Tibial nerve (tissue), 3 donors: Measurements from ENCODE around the gene MLPH.

ENCODE experiments used
- POLR2A ChIP-seq, 2 donors: fragments of 450-650 bp; IDR thresholded peaks; one replicate each; pipeline ENCODE4 v1.6.1; 2017; ENCODE audit warnings: antibody characterized with exemption in 2 of 2, mild to moderate bottlenecking in 2 of 2, moderate library complexity in 2 of 2
- TF ChIP-seq, protein P1 (sequence below), 5 experiments: fragments of 200-600 bp in 3 of 5; fragments of 450-650 bp in 2 of 5; sonication (generic) in 3 of 5; IDR thresholded peaks; one replicate each; pipeline ENCODE4 v1.5.1; 2016 to 2019; ENCODE audit warnings: antibody characterized with exemption in 5 of 5, mild to moderate bottlenecking in 3 of 5, moderate library complexity in 2 of 5

DNA sequence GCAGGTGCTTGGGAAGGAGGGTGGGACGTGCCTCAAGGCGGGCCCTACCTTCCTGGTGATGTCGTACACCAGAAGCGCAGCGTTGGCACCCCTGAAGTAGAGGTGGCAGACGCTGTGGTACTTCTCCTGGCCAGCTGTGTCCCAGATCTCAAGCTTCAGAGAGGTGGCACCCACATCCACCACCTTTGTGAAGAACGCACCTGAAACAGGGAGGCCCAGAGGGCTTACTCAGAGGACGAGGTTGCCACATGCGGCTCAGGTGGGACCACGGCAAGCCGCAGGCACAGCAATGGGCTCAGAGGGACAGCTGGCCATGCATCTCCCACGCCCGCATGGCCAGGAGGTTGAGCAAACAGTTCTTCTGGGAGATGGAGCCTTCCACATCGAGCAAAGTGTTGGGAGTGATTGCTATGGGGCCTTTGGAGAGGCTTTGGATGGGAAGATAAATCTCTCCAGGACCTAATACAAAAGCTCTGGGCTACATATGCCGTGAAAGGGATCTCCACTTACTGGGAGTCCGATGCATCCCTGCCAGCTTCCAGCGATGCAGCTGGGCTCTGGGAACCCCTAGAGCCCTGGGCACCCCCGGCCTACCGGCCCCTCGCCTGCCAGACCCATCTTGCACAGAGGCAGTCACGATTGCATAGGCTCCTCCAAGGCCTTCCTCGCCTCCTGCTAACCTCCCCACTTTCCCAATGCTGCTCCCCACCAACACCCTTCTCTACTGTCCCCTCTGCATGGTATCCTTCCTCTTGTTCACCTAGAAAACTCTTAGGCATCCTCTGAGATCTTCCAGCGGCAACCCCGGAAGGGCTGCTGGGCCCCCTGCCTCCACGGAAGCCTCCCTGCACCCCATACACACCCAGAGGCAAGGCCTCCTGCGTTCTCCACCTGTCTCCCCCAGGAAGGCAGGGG lies 91.2 kb downstream of the MLPH start:
- TF ChIP-seq POLR2A (IDR thresholded peaks at IDR 0.05), result no peak
- TF ChIP-seq, protein P1, sequence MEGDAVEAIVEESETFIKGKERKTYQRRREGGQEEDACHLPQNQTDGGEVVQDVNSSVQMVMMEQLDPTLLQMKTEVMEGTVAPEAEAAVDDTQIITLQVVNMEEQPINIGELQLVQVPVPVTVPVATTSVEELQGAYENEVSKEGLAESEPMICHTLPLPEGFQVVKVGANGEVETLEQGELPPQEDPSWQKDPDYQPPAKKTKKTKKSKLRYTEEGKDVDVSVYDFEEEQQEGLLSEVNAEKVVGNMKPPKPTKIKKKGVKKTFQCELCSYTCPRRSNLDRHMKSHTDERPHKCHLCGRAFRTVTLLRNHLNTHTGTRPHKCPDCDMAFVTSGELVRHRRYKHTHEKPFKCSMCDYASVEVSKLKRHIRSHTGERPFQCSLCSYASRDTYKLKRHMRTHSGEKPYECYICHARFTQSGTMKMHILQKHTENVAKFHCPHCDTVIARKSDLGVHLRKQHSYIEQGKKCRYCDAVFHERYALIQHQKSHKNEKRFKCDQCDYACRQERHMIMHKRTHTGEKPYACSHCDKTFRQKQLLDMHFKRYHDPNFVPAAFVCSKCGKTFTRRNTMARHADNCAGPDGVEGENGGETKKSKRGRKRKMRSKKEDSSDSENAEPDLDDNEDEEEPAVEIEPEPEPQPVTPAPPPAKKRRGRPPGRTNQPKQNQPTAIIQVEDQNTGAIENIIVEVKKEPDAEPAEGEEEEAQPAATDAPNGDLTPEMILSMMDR (IDR thresholded peaks at IDR 0.05), result no peak
